ENCODE results near the gene TAAR1. TPM values are rescaled to one million over a fixed set of nuclear protein-coding genes. Genes with fewer than 3 reads are reported as not detected.

The TAAR1 gene
- total RNA-seq, 1 experiment from 2014 or later: not detected

DNA sequence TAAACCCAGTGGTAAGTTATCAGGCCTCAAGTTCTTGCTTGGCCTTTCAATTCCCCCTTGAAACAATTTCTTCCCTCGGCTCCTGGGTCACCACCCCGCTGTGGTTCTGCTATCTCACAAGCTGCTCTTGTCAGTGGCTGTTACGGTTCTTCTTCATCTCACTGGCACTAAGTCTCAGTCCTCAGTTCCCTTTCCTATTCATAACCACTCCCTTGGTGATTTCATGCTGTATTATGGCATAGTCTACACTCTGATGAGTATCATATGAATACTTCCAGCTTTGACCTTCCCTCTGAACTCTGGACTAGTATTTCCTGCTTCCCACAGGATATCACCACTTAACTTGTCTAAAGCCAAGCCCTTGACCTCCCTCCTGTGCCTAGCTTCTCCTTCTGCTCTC lies 7.9 kb downstream of the TAAR1 start:
- DNase-seq: no peak
- Histone ChIP-seq H3K9me3 (ENCODE audit: control insufficient read depth, low read depth, low read length) (no peaks in the 10 kb centered on the region), H3K4me1 (ENCODE audit: insufficient read depth, low read length) (no peaks in the 10 kb centered on the region), H3K79me2 (ENCODE audit: insufficient read depth, low read length) (no peaks in the 10 kb centered on the region), H3K23me2 (ENCODE audit: insufficient read length, low read depth, low read length, poor library complexity, severe bottlenecking) (no peaks in the 10 kb centered on the region), H3K9ac (ENCODE audit: extremely low read depth, insufficient read length, low read length) (no peak overlapping the region), H4K20me1 (ENCODE audit: control insufficient read depth, insufficient read depth, insufficient read length) (no peaks in the 10 kb centered on the region), H3K79me1 (ENCODE audit: insufficient read depth, low read depth, low read length, poor library complexity, severe bottlenecking) (no peaks in the 10 kb centered on the region), H3K14ac (ENCODE audit: insufficient read depth, low read length) (no peak overlapping the region), H3K23ac (ENCODE audit: insufficient read length, low read depth, low read length) (no peak overlapping the region), H3K56ac (ENCODE audit: insufficient read length, low read depth, low read length) (no peak overlapping the region), H3K18ac (ENCODE audit: insufficient read length, low read depth, low read length) (no peak overlapping the region), H3T11ph (ENCODE audit: low read length) (no peak overlapping the region), H4K5ac (ENCODE audit: insufficient read length, low read depth, low read length) (no peak overlapping the region), H4K8ac (replicated peaks; ENCODE audit: insufficient read length, low read depth, low read length) (no peak overlapping the region), H2BK12ac (ENCODE audit: insufficient read length, low read depth, low read length) (no peak overlapping the region), H3K27ac (ENCODE audit: insufficient read length, low read depth, low read length) (no peak overlapping the region), H3K4me2 (ENCODE audit: insufficient read depth, insufficient read length, low read length) (no peak overlapping the region), H2BK15ac (ENCODE audit: low read depth, low read length) (no peak overlapping the region), H4K91ac (ENCODE audit: insufficient read length, low read depth, low read length) (no peak overlapping the region), H3K4ac (ENCODE audit: low read depth, low read length) (no peak overlapping the region), H2AFZ (ENCODE audit: low read length) (no peak overlapping the region), H3K27me3 (ENCODE audit: insufficient read depth, low read length) (no peaks in the 10 kb centered on the region), H2BK20ac (ENCODE audit: low read depth, low read length, poor library complexity, severe bottlenecking) (no peak overlapping the region), H2BK120ac (ENCODE audit: low read depth, low read length, poor library complexity, severe bottlenecking) (no peak overlapping the region), H2BK5ac (ENCODE audit: insufficient read length, low read length) (no peak overlapping the region), H2AK5ac (ENCODE audit: insufficient read length, low read length) (no peak overlapping the region)
- Mint-ChIP-seq H3K9me3 (no peaks in the 10 kb centered on the region), H3K4me1 (peaks cover 0 to 2% of the 10 kb centered on the region in 2 experiments; a peak in 2 of 4 replicates), H3K27ac (no peak overlapping the region), H3K27me3 (ENCODE audit: low read depth) (no peaks in the 10 kb centered on the region), H3K36me3 (ENCODE audit: insufficient read depth in 1 of 3, low read depth in 3 of 3) (no peaks in the 10 kb centered on the region), H3K4me3 (no peak overlapping the region)
- no CpG with 5 or more reads among the region's 3 CpGs for WGBS (ENCODE audit: extremely low coverage, insufficient read length, low lambda C conversion rate)
- TF ChIP-seq CTCF (conservative IDR thresholded peaks at IDR 0.05): no peak
